K562 (cell line): ENCODE results near the gene SH3TC1. TPM values are rescaled to one million over a fixed set of nuclear protein-coding genes. Genes with fewer than 3 reads are reported as not detected.

Experiments used
- CSDE1 ChIP-seq, 2 experiments: fragments of 450-650 bp; IDR thresholded peaks; 2 replicates each; pipeline ENCODE4 v1.6.1; 2016; ENCODE audit warnings: mild to moderate bottlenecking in 1 of 2
- ERF ChIP-seq: fragments of 450-650 bp; formaldehyde crosslinking; IDR thresholded peaks from 2 replicates; pipeline ENCODE4 v1.4.0; 2020; ENCODE audit warnings: mild to moderate bottlenecking, mixed read lengths
- HDAC6 ChIP-seq: IDR thresholded peaks from 2 replicates; pipeline ENCODE4 v1.6.1; 2012; ENCODE audit warnings: low read depth, mild to moderate bottlenecking, control low read depth, inconsistent platforms, low read length, moderate library complexity
- KAT7 ChIP-seq: sonication (generic); formaldehyde crosslinking; IDR thresholded peaks from 2 replicates; pipeline ENCODE4 v1.8.0; 2022; ENCODE audit warnings: missing genetic modification reagents, mild to moderate bottlenecking, borderline replicate concordance
- RAD51 ChIP-seq: fragments of 450-650 bp; IDR thresholded peaks from 2 replicates; pipeline ENCODE4 v1.7.1; 2016; ENCODE audit warnings: low read depth, mild to moderate bottlenecking, borderline replicate concordance
- RFX5 ChIP-seq: IDR thresholded peaks from 2 replicates; pipeline ENCODE4 v1.6.1; 2011; ENCODE audit warnings: low read depth, mild to moderate bottlenecking, improper control_type of control experiment, low read length
- RFX7 ChIP-seq: fragments of 250-450 bp; sonication (Bioruptor Pico); IDR thresholded peaks from 2 replicates; pipeline ENCODE4 v1.5.1; 2021; ENCODE audit warnings: mild to moderate bottlenecking
- SMAD4 ChIP-seq: fragments of 250-450 bp; sonication (Bioruptor Pico); conservative IDR thresholded peaks from 2 replicates; pipeline ENCODE4 v1.8.0; 2021; ENCODE audit warnings: inconsistent platforms, mild to moderate bottlenecking, moderate library complexity
- THRAP3 ChIP-seq: fragments of 450-650 bp; IDR thresholded peaks from 2 replicates; pipeline ENCODE4 v1.6.1; 2016; ENCODE audit warnings: mild to moderate bottlenecking, inconsistent platforms, borderline replicate concordance
- XRCC3 ChIP-seq: fragments of 450-650 bp; IDR thresholded peaks from 2 replicates; pipeline ENCODE4 v1.6.1; 2017; ENCODE audit warnings: mild to moderate bottlenecking, moderate library complexity
- ZBTB11 ChIP-seq, 3 experiments: fragments of 200-800 bp in 1 of 3; fragments of 250-450 bp in 1 of 3; fragments of 450-650 bp in 1 of 3; sonication (Bioruptor Pico) in 1 of 3; sonication (Bioruptor generic) in 1 of 3; formaldehyde crosslinking in 1 of 3; IDR thresholded peaks; 2 replicates each; pipeline versions ENCODE4 v1.6.1 to v1.8.0; 2016 to 2022; ENCODE audit warnings: mild to moderate bottlenecking in 2 of 3, missing genetic modification characterization in 2 of 3, missing compliant biosample characterization in 1 of 3, moderate library complexity in 1 of 3
- ZNF717 ChIP-seq: fragments of 250-450 bp; sonication (Bioruptor Pico); IDR thresholded peaks from 2 replicates; pipeline ENCODE4 v1.5.0; 2021
- polyA plus RNA-seq, 8 experiments: library from polyadenylated mRNA; depleted of rRNA in 4 of 8; stranded (reverse) in 5 of 8; unstranded in 3 of 8; fragments of >200 nt; fragmentation: Nextera tagmentation in 2 of 8; fragmentation: Illumina TruSeq in 1 of 8; extraction: Ambion mirVana in 2 of 8; extraction: Trizol in 1 of 8; gene quantifications; 2 replicates each; pipeline versions ENCODE4 v1.2.1 to v1.2.3, GENCODE V29; 2011 to 2014; ENCODE audit warnings: inconsistent platforms in 1 of 8, missing spikeins in 1 of 8
- total RNA-seq, 7 experiments: library from RNA; depleted of rRNA in 6 of 7; stranded (reverse); fragments of >200 nt in 6 of 7; fragmentation: Illumina TruSeq in 2 of 7; extraction: Trizol in 2 of 7; gene quantifications; 2 replicates each; pipeline versions ENCODE4 v1.2.1 to v1.2.3, GENCODE V29; 2011 to 2021; ENCODE audit warnings: low replicate concordance in 1 of 7
- TF ChIP-seq, protein P1 (sequence below): fragments of 200-600 bp; sonication (generic); IDR thresholded peaks from one replicate; pipeline ENCODE4 v1.6.1; 2012; ENCODE audit warnings: mild to moderate bottlenecking, low read depth, low read length, inconsistent platforms

SH3TC1 gene
- total and polyA plus RNA-seq, 9 of the 15 experiments (the other 6 are each of a cell fraction or from before 2014, with no cell fraction given): 0.04 to 2.1 (median 0.48) TPM; not detected in 1

DNA sequence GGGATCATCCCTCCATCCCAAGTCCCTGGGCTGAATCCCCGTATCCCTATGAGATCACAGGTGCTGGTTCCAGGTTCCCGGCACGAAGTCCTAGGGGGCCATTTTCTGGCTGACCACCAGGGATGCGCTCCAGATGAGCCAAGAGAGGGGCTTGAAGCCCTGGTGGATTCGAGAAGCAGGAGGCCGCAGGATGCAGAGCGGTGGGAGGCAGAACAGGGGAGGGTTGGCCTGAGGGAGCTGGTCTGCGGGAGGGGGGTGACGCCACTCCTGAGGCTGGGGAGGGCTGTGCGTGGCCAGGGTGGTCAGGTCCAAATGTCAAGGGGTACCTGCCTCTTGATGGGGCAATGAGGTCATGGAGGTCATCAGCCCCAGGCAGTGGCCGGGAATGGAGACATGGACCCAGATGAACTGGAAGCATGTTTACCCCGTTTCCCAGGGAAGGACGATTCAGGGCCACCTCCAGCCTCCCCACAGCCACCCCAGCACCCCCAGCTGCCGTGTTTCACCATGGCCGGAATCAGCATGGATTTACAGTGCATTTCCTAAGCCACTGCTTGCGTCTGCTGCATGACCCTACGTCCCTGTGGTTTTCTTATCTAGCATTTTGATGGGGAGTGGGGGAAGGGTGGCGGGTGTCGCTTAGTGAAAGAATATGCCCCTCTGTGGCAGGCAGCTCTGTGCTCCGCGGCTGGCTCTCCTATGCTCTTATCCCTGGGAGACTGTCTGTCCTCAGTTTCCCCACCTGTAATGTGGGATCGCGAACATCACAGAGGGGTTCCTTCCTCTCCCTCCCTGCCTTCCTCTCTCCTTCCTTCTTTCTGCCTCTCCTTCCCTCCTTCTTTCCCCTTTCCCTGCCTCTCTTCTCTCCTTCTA is 53.4 kb downstream of the SH3TC1 start (continued):
- TF ChIP-seq RFX7 (CRISPR knock-in tag) (no peak), RFX5 (no peak), KAT7 (no peak), SMAD4 (CRISPR knock-in tag) (peak; percentile 90), ZNF717 (no peak), CSDE1 (IDR thresholded peaks at IDR 0.05) (no peak), THRAP3 (no peak), ZBTB11 (CRISPR knock-in tag; IDR thresholded peaks at IDR 0.05) (no peak), XRCC3 (no peak), HDAC6 (no peak), ERF (CRISPR knock-in tag) (no peak), RAD51 (no peak)
- TF ChIP-seq, protein P1, sequence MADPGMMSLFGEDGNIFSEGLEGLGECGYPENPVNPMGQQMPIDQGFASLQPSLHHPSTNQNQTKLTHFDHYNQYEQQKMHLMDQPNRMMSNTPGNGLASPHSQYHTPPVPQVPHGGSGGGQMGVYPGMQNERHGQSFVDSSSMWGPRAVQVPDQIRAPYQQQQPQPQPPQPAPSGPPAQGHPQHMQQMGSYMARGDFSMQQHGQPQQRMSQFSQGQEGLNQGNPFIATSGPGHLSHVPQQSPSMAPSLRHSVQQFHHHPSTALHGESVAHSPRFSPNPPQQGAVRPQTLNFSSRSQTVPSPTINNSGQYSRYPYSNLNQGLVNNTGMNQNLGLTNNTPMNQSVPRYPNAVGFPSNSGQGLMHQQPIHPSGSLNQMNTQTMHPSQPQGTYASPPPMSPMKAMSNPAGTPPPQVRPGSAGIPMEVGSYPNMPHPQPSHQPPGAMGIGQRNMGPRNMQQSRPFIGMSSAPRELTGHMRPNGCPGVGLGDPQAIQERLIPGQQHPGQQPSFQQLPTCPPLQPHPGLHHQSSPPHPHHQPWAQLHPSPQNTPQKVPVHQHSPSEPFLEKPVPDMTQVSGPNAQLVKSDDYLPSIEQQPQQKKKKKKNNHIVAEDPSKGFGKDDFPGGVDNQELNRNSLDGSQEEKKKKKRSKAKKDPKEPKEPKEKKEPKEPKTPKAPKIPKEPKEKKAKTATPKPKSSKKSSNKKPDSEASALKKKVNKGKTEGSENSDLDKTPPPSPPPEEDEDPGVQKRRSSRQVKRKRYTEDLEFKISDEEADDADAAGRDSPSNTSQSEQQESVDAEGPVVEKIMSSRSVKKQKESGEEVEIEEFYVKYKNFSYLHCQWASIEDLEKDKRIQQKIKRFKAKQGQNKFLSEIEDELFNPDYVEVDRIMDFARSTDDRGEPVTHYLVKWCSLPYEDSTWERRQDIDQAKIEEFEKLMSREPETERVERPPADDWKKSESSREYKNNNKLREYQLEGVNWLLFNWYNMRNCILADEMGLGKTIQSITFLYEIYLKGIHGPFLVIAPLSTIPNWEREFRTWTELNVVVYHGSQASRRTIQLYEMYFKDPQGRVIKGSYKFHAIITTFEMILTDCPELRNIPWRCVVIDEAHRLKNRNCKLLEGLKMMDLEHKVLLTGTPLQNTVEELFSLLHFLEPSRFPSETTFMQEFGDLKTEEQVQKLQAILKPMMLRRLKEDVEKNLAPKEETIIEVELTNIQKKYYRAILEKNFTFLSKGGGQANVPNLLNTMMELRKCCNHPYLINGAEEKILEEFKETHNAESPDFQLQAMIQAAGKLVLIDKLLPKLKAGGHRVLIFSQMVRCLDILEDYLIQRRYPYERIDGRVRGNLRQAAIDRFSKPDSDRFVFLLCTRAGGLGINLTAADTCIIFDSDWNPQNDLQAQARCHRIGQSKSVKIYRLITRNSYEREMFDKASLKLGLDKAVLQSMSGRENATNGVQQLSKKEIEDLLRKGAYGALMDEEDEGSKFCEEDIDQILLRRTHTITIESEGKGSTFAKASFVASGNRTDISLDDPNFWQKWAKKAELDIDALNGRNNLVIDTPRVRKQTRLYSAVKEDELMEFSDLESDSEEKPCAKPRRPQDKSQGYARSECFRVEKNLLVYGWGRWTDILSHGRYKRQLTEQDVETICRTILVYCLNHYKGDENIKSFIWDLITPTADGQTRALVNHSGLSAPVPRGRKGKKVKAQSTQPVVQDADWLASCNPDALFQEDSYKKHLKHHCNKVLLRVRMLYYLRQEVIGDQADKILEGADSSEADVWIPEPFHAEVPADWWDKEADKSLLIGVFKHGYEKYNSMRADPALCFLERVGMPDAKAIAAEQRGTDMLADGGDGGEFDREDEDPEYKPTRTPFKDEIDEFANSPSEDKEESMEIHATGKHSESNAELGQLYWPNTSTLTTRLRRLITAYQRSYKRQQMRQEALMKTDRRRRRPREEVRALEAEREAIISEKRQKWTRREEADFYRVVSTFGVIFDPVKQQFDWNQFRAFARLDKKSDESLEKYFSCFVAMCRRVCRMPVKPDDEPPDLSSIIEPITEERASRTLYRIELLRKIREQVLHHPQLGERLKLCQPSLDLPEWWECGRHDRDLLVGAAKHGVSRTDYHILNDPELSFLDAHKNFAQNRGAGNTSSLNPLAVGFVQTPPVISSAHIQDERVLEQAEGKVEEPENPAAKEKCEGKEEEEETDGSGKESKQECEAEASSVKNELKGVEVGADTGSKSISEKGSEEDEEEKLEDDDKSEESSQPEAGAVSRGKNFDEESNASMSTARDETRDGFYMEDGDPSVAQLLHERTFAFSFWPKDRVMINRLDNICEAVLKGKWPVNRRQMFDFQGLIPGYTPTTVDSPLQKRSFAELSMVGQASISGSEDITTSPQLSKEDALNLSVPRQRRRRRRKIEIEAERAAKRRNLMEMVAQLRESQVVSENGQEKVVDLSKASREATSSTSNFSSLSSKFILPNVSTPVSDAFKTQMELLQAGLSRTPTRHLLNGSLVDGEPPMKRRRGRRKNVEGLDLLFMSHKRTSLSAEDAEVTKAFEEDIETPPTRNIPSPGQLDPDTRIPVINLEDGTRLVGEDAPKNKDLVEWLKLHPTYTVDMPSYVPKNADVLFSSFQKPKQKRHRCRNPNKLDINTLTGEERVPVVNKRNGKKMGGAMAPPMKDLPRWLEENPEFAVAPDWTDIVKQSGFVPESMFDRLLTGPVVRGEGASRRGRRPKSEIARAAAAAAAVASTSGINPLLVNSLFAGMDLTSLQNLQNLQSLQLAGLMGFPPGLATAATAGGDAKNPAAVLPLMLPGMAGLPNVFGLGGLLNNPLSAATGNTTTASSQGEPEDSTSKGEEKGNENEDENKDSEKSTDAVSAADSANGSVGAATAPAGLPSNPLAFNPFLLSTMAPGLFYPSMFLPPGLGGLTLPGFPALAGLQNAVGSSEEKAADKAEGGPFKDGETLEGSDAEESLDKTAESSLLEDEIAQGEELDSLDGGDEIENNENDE: no peak
